ENCODE results near the gene SPINT4. TPM values are rescaled to one million over a fixed set of nuclear protein-coding genes. Genes with fewer than 3 reads are reported as not detected.

SPINT4 gene
- polyA plus RNA-seq, 3 donors: not detected

- no peak for TF ChIP-seq CTCF (IDR thresholded peaks at IDR 0.05)
- DNase-seq: no peak
- no peaks in the 10 kb centered on the region for H3K36me3 ChIP-seq (replicated peaks in 1 of 2; ENCODE audit: control insufficient read depth in 1 of 2, insufficient read depth in 2 of 2, low read length in 2 of 2)
- no peaks in the 10 kb centered on the region for H3K9me3 ChIP-seq (replicated peaks in 1 of 2; ENCODE audit: control insufficient read depth in 1 of 2, insufficient read depth in 1 of 2, low read length in 2 of 2)
- no peaks in the 10 kb centered on the region for H4K20me1 ChIP-seq (ENCODE audit: insufficient read depth, low read length)
- no peak overlapping the region for H3K4me3 Mint-ChIP-seq
- H3K4me2 ChIP-seq (replicated peaks; ENCODE audit: extremely low read depth, low read length, poor library complexity, severe bottlenecking): no peak overlapping the region
- no peaks in the 10 kb centered on the region for H3K36me3 Mint-ChIP-seq
- no peaks in the 10 kb centered on the region for H3K27me3 ChIP-seq (ENCODE audit: control insufficient read depth in 2 of 2, insufficient read depth in 2 of 2, low read length in 2 of 2)
- H3K27ac Mint-ChIP-seq: no peak overlapping the region
- H3K27ac ChIP-seq (ENCODE audit: low read depth in 1 of 2, low read length in 2 of 2): no peak overlapping the region
- intact Hi-C loops (cut with micrococcal nuclease): no loop called here
- peaks cover 3 to 13% (median 7%) of the 10 kb centered on the region in 7 donors for H3K9me3 Mint-ChIP-seq
- WGBS (ENCODE audit: insufficient coverage): no CpG with 5 or more reads among the region's 2 CpGs
- no peaks in the 10 kb centered on the region for H3K4me1 ChIP-seq (ENCODE audit: control insufficient read depth in 1 of 2, insufficient read depth in 2 of 2, low read length in 2 of 2)
- H2AFZ ChIP-seq (ENCODE audit: insufficient read depth, low read depth, low read length, poor library complexity, severe bottlenecking): no peak overlapping the region
- no peaks in the 10 kb centered on the region for H3K79me2 ChIP-seq (ENCODE audit: insufficient read depth, low read length)
- H3K27me3 Mint-ChIP-seq (ENCODE audit: low read depth in 3 of 3): peaks cover 4 to 15% (median 10%) of the 10 kb centered on the region in 3 donors
- H3K4me1 Mint-ChIP-seq: no peaks in the 10 kb centered on the region
- no peak overlapping the region for H3K9ac ChIP-seq (ENCODE audit: insufficient read depth, low read length, poor library complexity, severe bottlenecking)
- no peak overlapping the region for H3K4me3 ChIP-seq (replicated peaks in 1 of 3; ENCODE audit: low read depth in 2 of 3, low read length in 3 of 3)
Observed at GRCh38 chr20:45695496-45695895, 26.7 kb upstream of the SPINT4 start.

GRCh38 chr20:45701104-45701503 is 21.0 kb upstream of the SPINT4 start:
- H3K4me1 ChIP-seq (ENCODE audit: control insufficient read depth in 1 of 2, insufficient read depth in 2 of 2, low read length in 2 of 2): no peaks in the 10 kb centered on the region
- H3K27ac ChIP-seq (ENCODE audit: low read depth in 1 of 2, low read length in 2 of 2): no peak overlapping the region
- no peaks in the 10 kb centered on the region for H4K20me1 ChIP-seq (ENCODE audit: insufficient read depth, low read length)
- no peaks in the 10 kb centered on the region for H3K36me3 ChIP-seq (replicated peaks in 1 of 2; ENCODE audit: control insufficient read depth in 1 of 2, insufficient read depth in 2 of 2, low read length in 2 of 2)
- no peak overlapping the region for H2AFZ ChIP-seq (ENCODE audit: insufficient read depth, low read depth, low read length, poor library complexity, severe bottlenecking)
- Mint-ChIP-seq H3K36me3 (no peaks in the 10 kb centered on the region), H3K9me3 (peaks cover 0 to 7% (median 1%) of the 10 kb centered on the region in 7 donors), H3K27me3 (ENCODE audit: low read depth in 3 of 3) (peaks cover 0 to 28% (median 5%) of the 10 kb centered on the region in 3 donors), H3K4me3 (no peak overlapping the region), H3K27ac (no peak overlapping the region), H3K4me1 (no peaks in the 10 kb centered on the region)
- H3K79me2 ChIP-seq (ENCODE audit: insufficient read depth, low read length): no peaks in the 10 kb centered on the region
- no peak overlapping the region for H3K9ac ChIP-seq (ENCODE audit: insufficient read depth, low read length, poor library complexity, severe bottlenecking)
- no peaks in the 10 kb centered on the region for H3K27me3 ChIP-seq (ENCODE audit: control insufficient read depth in 2 of 2, insufficient read depth in 2 of 2, low read length in 2 of 2)
- no peak overlapping the region for H3K4me2 ChIP-seq (replicated peaks; ENCODE audit: extremely low read depth, low read length, poor library complexity, severe bottlenecking)
- TF ChIP-seq CTCF (IDR thresholded peaks at IDR 0.05): no peak
- no peak for DNase-seq
- no peak overlapping the region for H3K4me3 ChIP-seq (replicated peaks in 1 of 3; ENCODE audit: low read depth in 2 of 3, low read length in 3 of 3)
- H3K9me3 ChIP-seq (replicated peaks in 1 of 2; ENCODE audit: control insufficient read depth in 1 of 2, insufficient read depth in 1 of 2, low read length in 2 of 2): no peaks in the 10 kb centered on the region
- intact Hi-C loops (cut with micrococcal nuclease): no loop called here
- no CpG with 5 or more reads among the region's 4 CpGs for WGBS (ENCODE audit: insufficient coverage)

Measured in CD14-positive monocyte (primary cell).